GM18511 (cell line): ENCODE data around the gene RSPH9.
A peak's percentile ranks its signal among the peaks of the same experiment; 100 is the strongest.
"Not testable (repeated sequence)": the region's sequence is repeated elsewhere in the genome, so short reads cannot be mapped to it uniquely, and the experiment has no call there.

Experiments
- ATAC-seq: cut with Tn5 transposase; IDR thresholded peaks from one replicate; pipeline ENCODE4 v1.9.1; 2021; ENCODE audit warnings: mild to moderate bottlenecking, moderate library complexity; ENCODE audit not compliant: unreplicated experiment

The RSPH9 gene

GRCh38 chr6:43628393-43629103 lies 16.3 kb upstream of the RSPH9 start:
- peak; percentile 45 for ATAC-seq

- ATAC-seq = peak; percentile 87
Measured at GRCh38 chr6:43629104-43629504, 15.7 kb upstream of the RSPH9 start, which contains the start of gene GTPBP2. Gene GTPBP2, minus strand, starts transcription at chr6:43629264. Its CDS starts 102 bp downstream, at chr6:43629162.

DNA sequence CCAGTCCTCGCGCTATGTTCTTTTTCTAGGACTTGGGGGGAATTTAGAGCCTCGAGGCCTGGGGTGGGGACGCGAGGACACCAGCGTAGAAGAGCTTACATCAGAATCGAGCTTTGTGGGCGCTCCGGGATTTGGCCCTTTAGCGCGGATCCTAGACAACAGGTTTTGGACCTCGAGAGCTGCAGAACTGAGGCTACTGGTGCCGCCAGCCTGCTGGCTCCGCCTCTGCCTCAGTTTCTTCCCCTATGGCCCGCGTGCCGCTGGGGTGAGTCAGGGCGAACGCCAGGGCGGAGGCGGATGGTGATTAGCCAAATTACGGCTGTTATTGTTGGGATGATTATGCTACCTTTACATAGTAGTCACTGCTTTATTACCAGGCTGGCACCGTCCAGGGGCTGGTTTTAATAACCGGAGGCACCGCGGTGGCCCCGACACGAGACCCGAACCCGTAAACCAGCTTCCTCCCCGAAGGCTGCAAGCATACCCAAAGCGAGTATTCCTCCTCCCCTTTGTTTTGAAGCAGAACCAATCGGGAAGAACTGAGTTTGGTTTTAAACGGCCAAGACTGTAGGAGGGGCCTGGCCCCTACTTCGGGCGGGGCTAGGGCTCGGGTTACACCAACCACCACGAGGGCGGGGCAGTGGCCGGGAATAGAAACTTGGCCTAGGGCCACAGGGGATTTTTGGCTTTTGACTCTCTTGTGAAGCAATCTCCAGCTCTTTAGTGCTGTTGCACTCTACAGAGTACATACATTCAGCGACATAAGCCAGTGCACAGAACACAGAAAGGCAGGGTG lies 15.1 kb upstream of the RSPH9 start:
- peak; percentile 72 for ATAC-seq

- no peak for ATAC-seq
Measured at GRCh38 chr6:43630980-43631619, 13.7 kb upstream of the RSPH9 start.

- not testable (repeated sequence) for ATAC-seq
Measured at GRCh38 chr6:43633002-43633401, 11.8 kb upstream of the RSPH9 start.

GRCh38 chr6:43634702-43635303 lies 10.0 kb upstream of the RSPH9 start:
- ATAC-seq = no peak

GRCh38 chr6:43635387-43636307 lies 9.2 kb upstream of the RSPH9 start, which contains the start of gene MAD2L1BP:
Gene MAD2L1BP, plus strand, starts transcription at chr6:43635840. Its CDS starts 36 bp downstream, at chr6:43635876.
- peak; percentile 89 for ATAC-seq

DNA sequence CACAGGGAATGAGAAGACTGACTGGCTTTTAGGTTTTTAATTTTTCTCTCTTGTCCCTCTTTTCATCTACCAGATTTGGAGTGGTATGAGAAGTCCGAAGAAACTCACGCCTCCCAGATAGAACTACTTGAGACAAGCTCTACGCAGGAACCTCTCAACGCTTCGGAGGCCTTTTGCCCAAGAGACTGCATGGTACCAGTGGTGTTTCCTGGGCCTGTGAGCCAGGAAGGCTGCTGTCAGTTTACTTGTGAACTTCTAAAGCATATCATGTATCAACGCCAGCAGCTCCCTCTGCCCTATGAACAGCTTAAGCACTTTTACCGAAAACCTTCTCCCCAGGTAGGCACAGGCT lies 8.6 kb upstream of the RSPH9 start:
- ATAC-seq = peak; percentile 21

GRCh38 chr6:43639984-43640800 lies 4.6 kb upstream of the RSPH9 start:
- ATAC-seq = no peak

DNA sequence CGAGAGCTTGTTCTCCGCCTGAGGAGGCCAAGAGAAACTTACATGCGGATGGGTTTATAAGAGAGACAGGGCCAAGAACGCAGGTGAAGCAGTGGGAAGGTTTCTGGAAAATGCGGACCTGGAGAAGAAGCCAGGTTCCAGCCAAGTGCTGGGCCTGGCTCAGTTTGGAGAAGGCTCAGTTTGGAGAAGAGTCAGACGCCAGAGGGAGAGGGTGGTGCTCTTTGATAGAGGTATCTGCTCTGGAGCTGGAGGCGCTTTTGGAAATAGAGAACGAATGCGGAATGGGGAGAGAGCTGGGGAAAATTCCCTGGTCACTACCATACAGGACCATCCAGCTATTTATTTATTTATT lies 753 bp downstream of the RSPH9 start:
- no peak for ATAC-seq

DNA sequence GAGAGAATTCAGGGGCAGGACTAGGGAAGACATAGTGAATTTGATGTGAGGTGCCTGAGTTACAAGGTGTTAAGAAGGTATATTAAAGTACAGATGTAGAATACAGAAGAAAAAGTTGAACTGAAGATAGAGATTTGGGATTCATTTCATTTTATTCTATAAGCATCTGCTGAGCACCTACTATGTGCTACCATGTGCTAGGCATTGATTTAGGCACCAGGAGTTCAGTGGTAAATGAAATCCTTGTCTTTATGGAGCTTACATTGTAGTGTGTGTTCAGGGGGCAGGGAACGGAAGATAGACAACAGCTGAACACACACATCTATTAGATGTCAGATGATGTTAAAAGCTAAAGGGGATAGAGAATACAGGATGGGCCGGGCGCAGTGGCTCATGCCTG lies 2.8 kb downstream of the RSPH9 start:
- no peak for ATAC-seq

DNA sequence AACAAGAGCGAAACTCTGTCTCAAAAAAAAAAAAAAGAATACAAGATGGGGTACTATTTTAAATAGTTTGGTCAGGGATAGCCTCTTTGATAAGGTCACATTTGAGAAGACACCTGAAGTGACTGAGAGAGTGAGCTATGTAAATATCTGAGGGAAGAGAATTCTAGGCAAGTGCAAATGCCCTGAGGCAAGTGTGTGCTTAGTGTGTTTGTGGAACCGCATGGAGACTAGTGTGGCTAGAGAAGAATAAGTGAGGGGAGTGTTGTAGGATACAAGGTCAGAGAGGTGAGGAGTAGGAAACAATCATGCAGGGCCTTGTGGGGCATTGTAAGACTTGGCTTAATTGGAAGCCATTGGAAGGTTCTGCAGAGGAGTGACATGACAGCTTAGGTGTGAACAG lies 3.4 kb downstream of the RSPH9 start:
- ATAC-seq = no peak

- not testable (repeated sequence) for ATAC-seq
Measured at GRCh38 chr6:43652822-43653221, 8.0 kb downstream of the RSPH9 start.

GRCh38 chr6:43657221-43657802 lies 12.5 kb downstream of the RSPH9 start:
- ATAC-seq = no peak

DNA sequence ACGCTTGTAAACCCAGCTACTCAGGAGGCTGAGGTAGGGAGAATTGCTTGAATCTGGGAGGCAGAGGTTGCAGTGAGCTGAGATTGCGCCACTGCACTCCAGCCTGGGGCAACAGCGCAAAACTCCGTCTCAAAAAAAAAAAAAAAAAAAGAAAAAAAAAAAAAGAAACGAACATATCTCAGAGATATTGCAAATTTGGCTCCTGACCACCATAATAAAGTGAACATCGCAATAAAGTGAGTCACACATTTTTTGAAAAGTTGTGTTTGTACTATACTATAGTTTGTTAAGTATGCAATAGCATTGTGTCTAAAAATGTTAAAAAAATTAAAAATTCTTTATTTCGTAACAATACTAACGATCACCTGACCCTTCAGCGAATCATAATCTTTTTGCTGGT lies 13.3 kb downstream of the RSPH9 start:
- no peak for ATAC-seq

GRCh38 chr6:43662948-43663347 lies 18.1 kb downstream of the RSPH9 start:
- ATAC-seq = not testable (repeated sequence)

DNA sequence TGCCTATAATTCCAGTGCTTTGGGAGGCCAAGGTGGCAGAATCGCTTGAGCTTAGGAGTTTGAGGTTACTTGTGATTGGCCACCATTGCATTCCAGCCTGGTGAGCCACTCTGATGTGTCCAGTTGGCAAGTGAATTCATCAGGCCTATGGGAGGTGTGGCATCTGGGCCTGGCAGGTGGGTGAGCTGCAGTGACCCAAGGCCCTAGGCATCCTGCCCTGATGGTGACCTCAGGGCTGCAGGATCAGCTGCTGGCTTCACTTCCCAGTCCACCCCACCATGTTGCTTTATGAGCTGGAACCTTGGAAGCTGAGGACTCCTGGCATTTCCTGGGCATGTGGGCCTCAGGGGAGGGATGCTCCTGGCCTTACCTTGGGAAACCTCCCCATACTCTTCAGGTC lies 20.5 kb downstream of the RSPH9 start:
- no peak for ATAC-seq

- no peak for ATAC-seq
Measured at GRCh38 chr6:43666196-43666920, 21.5 kb downstream of the RSPH9 start.
